GM19099 (cell line): ENCODE measurements around the gene HSPA12B.

ENCODE experiments used
- POLR2A ChIP-seq: IDR thresholded peaks from 3 replicates; pipeline ENCODE4 v1.6.1; 2011; ENCODE audit warnings: low read depth; ENCODE audit not compliant: insufficient read length; ENCODE audit errors: extremely low read depth

The HSPA12B gene

DNA sequence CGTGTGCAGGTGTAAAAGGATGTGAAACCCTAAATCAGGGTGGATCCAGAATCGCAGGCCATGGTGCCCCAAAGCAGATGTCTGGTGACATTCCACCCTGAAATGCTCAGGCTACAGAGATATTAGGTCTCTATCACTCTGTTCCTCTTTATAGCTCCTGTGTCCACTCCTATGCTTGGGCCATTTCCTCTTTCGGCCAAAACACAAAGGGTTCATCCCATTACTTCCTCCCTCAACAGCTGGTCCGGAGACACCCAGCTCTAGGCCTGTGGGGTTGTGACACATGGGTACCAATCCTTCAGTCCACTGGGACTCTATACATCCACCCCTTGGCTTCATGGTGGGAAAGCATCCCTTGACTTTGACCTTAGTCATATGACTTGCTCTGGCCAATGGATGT is 18.4 kb upstream of the HSPA12B start:
- TF ChIP-seq POLR2A = no peak

GRCh38 chr20:3716195-3716834 is 16.2 kb upstream of the HSPA12B start:
- TF ChIP-seq POLR2A = no peak

DNA sequence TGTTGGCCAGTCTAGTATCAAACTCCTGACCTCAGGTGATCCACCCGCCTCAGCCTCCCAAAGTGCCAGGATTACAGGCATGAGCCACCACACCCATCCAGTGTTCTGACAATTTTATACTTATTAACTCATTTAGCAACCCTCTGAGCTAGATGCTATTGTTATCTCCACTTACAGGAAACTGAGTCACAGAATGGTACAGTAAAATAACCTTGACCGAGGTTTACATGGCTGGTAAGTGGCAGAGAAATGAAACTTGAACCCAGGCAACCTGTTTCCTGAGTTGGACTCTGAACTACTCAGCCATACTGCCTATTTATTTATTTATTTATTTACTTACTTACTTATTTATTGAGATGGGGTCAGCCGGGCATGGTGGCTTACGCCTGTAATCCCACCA is 13.4 kb upstream of the HSPA12B start:
- TF ChIP-seq POLR2A = no peak

DNA sequence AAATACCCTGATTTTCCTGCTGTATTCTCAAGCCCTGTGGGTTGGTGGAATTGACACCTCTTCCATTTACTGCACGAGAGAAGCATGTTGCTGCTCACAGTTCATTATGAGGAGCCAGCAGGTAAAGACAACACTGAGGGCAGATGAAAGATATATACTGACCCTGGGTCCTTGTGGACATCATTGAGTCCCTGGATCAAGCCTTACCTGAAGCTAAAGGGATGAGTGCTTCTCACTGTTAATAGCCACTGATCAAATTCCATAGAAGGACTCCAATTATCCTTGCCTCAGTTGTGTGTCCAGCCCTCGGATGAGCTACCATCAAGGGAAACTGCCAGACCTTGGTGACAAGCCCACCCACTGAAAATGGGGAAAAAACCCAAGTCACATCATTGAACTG is 12.4 kb upstream of the HSPA12B start:
- no peak for TF ChIP-seq POLR2A

DNA sequence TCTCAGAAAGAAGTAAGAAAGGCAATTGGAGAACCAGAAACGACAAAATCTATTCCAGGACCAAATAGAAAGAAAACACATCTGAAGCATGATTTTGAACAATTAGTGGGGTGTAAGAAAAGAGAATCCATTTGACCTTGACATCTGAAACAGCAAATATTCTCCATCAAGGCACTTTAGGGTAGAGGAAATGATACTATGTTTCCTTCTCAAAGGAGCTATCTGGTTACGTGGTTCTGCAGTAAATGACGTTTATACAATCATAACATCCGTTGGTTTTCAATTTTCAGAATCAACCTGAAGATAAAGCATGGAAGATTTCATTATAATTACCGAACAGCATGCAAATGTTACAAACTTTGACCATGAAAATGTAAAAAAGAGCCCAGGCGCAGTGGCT is 11.9 kb upstream of the HSPA12B start:
- no peak for TF ChIP-seq POLR2A

DNA sequence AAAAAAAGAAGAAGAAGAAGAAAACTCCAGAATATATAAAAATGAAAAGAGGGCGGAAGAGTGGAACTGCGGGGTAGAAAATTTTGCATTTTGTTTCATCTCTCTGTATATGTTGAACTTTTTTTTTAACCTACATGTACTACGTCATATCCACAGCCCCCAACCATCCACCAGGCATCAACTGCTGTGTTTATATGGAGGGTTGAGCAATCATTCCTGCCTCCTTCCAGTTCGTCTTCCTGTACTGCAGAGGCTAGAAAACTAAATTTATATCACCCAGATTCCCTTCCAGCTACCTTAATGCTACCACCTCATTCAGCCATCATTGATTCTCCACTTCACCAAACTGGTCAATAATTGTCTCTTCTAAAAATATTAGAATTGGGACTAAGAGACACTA is 10.6 kb upstream of the HSPA12B start:
- no peak for TF ChIP-seq POLR2A

- no peak for TF ChIP-seq POLR2A
Measured at GRCh38 chr20:3723284-3723683, 9.2 kb upstream of the HSPA12B start.

- no peak for TF ChIP-seq POLR2A
Measured at GRCh38 chr20:3724356-3724755, 8.1 kb upstream of the HSPA12B start.

GRCh38 chr20:3727401-3728021 is 5.0 kb upstream of the HSPA12B start:
- no peak for TF ChIP-seq POLR2A

GRCh38 chr20:3728354-3728753 is 4.1 kb upstream of the HSPA12B start:
- no peak for TF ChIP-seq POLR2A

DNA sequence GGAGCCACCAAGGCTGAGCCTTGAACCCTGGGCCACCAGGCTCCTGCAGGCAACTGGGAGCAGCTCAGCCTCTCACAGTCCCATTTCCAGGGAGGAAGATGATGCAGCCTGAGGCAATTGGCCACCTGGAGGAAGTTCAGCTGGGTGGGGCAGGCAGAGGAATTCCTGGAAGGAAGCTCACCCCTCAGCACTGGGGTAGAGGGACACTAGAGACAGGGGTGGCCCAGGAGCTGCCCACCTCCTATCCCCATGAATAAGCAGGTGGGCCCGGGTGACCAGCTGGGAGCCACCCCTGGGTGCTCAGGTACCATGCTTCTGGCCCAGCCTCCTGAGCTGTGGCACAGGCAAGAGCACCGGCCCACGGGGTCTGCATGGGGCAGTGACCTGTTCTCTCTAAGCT is 3.6 kb upstream of the HSPA12B start:
- TF ChIP-seq POLR2A = no peak

GRCh38 chr20:3729378-3729777 is 3.1 kb upstream of the HSPA12B start:
- no peak for TF ChIP-seq POLR2A

DNA sequence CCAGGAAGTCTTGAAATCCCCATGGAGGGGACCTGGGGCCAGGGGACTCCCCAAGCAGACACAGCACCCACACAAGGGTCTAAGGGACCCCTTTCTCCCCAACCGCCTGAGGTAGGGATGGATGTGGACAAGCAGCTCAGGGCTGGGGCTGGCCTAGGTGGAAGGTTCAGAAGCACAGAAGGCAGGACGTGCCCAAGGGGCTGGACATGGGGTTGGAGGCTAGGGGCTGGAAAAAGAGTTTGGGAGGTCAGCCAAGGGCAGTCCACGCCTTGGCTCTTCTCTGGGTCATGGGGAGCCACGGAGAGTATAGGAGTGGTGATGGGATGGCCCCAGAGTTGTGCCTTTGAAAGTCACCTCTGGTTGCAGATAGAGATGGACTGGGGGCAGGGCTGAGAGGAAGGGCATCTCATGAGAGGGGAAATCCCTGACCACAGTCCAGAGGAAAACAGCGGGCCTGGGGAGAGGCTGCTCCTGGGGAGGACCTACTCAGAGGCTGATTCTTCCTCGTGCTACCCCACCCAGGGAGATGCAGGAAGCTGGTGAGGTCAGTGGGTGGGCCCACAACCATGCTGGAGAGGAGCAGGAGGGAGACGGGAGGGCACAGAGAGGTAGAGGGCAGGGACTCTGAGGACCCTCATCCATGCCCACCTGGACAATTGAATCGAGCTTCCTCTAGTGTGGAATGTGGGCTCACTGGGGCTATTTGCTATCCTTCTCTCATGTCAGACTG is 2.5 kb upstream of the HSPA12B start:
- TF ChIP-seq POLR2A = no peak

DNA sequence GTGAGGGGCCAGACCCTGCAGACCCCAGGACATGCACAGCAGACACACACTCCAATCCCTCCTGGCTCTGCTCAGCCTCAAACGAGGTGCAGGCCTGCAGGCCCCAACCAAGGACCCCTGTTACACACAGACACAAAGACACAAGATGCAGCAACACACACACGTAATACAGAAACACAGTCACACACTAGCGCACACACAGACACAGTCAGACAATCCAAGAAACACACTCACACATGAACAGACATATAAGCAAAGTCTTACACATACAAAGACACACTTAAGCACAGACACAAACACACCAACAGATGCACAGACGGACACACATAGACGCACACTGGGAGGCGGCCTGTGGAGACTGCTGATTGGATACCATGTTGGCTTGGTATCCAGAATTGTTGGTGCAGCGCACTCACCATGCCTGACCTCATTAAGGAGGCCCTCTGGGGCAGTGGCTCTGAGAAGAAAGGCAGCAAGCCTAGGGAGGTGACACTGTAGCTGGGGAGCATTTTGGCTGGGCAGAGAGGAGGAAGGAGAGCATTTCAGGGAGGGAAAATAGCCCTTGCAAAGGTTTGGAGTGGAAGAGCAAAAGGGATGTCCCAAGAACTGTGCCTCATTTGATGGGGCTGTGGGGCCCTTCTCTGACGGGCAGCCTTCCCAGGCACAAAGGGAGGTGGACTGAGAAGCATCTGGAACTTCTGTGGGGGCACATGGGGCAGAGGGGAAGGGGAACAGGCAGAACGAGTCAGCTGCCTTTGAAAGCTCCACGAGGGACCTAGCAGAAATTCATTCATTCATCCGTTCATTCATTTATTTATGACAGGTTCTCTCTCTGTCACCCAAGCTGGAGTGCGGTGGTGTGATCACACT is 1.4 kb upstream of the HSPA12B start:
- no peak for TF ChIP-seq POLR2A

DNA sequence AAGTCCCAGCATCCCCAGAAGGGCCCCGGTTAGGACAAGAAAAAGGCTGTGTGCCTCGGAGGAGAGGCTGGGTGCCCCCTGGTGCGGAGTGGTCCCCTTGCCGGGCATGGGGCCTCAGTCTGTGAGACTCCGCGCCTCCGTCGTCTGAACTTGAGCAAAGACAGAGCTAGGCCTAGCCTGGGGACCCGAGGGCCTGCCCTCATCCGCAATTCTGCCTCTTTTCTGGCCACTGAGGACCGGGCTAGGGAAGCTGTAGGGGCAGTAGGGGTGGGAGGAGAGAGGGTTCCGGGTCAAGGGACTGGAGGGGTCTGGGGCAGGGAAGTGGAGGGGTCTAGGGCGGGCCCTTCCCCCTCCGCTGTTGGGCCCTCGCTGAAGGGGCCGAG is 550 bp upstream of the HSPA12B start:
- no peak for TF ChIP-seq POLR2A
